ENCODE data around the gene SPOPL.

The SPOPL gene

GRCh38 chr2:138502255-138503086, 901 bp downstream of the SPOPL start:
- H3K27me3 Mint-ChIP-seq (ENCODE audit: low read depth): peaks cover 20% of the 10 kb centered on the region
- peaks cover 28% of the 10 kb centered on the region for H3K4me1 Mint-ChIP-seq (ENCODE audit: low read depth)
- DNase-seq (ENCODE audit: low spot score): no peak
- H3K9me3 Mint-ChIP-seq: no peaks in the 10 kb centered on the region
- H3K36me3 Mint-ChIP-seq (ENCODE audit: low read depth): peaks cover 1% of the 10 kb centered on the region
- H3K27ac Mint-ChIP-seq: peak overlapping the region; percentile 94
- H3K4me3 Mint-ChIP-seq: peak overlapping the region; percentile 94

- DNase-seq (ENCODE audit: low spot score): peak; percentile 13
- H3K9me3 Mint-ChIP-seq: no peaks in the 10 kb centered on the region
- peaks cover 1% of the 10 kb centered on the region for H3K36me3 Mint-ChIP-seq (ENCODE audit: low read depth)
- peak overlapping the region; percentile 53 for H3K27ac Mint-ChIP-seq
- peaks cover 20% of the 10 kb centered on the region for H3K27me3 Mint-ChIP-seq (ENCODE audit: low read depth)
- H3K4me1 Mint-ChIP-seq (ENCODE audit: low read depth): peaks cover 28% of the 10 kb centered on the region
- peak overlapping the region; percentile 94 for H3K4me3 Mint-ChIP-seq
Observed at GRCh38 chr2:138503087-138503442, 1.5 kb downstream of the SPOPL start.

GRCh38 chr2:138503652-138504051, 2.1 kb downstream of the SPOPL start:
- no peak overlapping the region for H3K27ac Mint-ChIP-seq
- H3K9me3 Mint-ChIP-seq: no peaks in the 10 kb centered on the region
- H3K4me3 Mint-ChIP-seq: peak overlapping the region; percentile 94
- peaks cover 2% of the 10 kb centered on the region for H3K36me3 Mint-ChIP-seq (ENCODE audit: low read depth)
- H3K4me1 Mint-ChIP-seq (ENCODE audit: low read depth): peaks cover 28% of the 10 kb centered on the region
- no peak for DNase-seq (ENCODE audit: low spot score)
- H3K27me3 Mint-ChIP-seq (ENCODE audit: low read depth): peaks cover 16% of the 10 kb centered on the region

- H3K4me1 Mint-ChIP-seq (ENCODE audit: low read depth): peaks cover 28% of the 10 kb centered on the region
- peaks cover 15% of the 10 kb centered on the region for H3K27me3 Mint-ChIP-seq (ENCODE audit: low read depth)
- H3K27ac Mint-ChIP-seq: no peak overlapping the region
- DNase-seq (ENCODE audit: low spot score): no peak
- H3K9me3 Mint-ChIP-seq: no peaks in the 10 kb centered on the region
- H3K4me3 Mint-ChIP-seq: peak overlapping the region; percentile 94
- peaks cover 3% of the 10 kb centered on the region for H3K36me3 Mint-ChIP-seq (ENCODE audit: low read depth)
Observed at GRCh38 chr2:138504092-138504491, 2.5 kb downstream of the SPOPL start.

GRCh38 chr2:138504546-138505235, 3.1 kb downstream of the SPOPL start:
- DNase-seq (ENCODE audit: low spot score): no peak
- peaks cover 28% of the 10 kb centered on the region for H3K4me1 Mint-ChIP-seq (ENCODE audit: low read depth)
- peak overlapping the region; percentile 94 for H3K4me3 Mint-ChIP-seq
- peaks cover 14% of the 10 kb centered on the region for H3K27me3 Mint-ChIP-seq (ENCODE audit: low read depth)
- no peaks in the 10 kb centered on the region for H3K9me3 Mint-ChIP-seq
- H3K36me3 Mint-ChIP-seq (ENCODE audit: low read depth): peaks cover 3% of the 10 kb centered on the region
- H3K27ac Mint-ChIP-seq: no peak overlapping the region

- peaks cover 28% of the 10 kb centered on the region for H3K4me1 Mint-ChIP-seq (ENCODE audit: low read depth)
- peaks cover 5% of the 10 kb centered on the region for H3K36me3 Mint-ChIP-seq (ENCODE audit: low read depth)
- H3K27me3 Mint-ChIP-seq (ENCODE audit: low read depth): peaks cover 7% of the 10 kb centered on the region
- no peaks in the 10 kb centered on the region for H3K9me3 Mint-ChIP-seq
- H3K4me3 Mint-ChIP-seq: no peak overlapping the region
- H3K27ac Mint-ChIP-seq: no peak overlapping the region
- no peak for DNase-seq (ENCODE audit: low spot score)
Observed at GRCh38 chr2:138507267-138507666, 5.7 kb downstream of the SPOPL start.

GRCh38 chr2:138510319-138510718, 8.7 kb downstream of the SPOPL start:
- H3K27me3 Mint-ChIP-seq (ENCODE audit: low read depth): peaks cover 14% of the 10 kb centered on the region
- no peak overlapping the region for H3K4me3 Mint-ChIP-seq
- peaks cover 5% of the 10 kb centered on the region for H3K9me3 Mint-ChIP-seq
- H3K4me1 Mint-ChIP-seq (ENCODE audit: low read depth): peaks cover 6% of the 10 kb centered on the region
- no peak for DNase-seq (ENCODE audit: low spot score)
- no peak overlapping the region for H3K27ac Mint-ChIP-seq
- H3K36me3 Mint-ChIP-seq (ENCODE audit: low read depth): peaks cover 7% of the 10 kb centered on the region

- DNase-seq (ENCODE audit: low spot score): no peak
- Mint-ChIP-seq H3K27ac (no peak overlapping the region), H3K4me3 (no peak overlapping the region), H3K36me3 (ENCODE audit: low read depth) (peaks cover 7% of the 10 kb centered on the region), H3K4me1 (ENCODE audit: low read depth) (peaks cover 11% of the 10 kb centered on the region), H3K9me3 (peaks cover 5% of the 10 kb centered on the region), H3K27me3 (ENCODE audit: low read depth) (peaks cover 19% of the 10 kb centered on the region)
Observed at GRCh38 chr2:138512672-138513071, 11.1 kb downstream of the SPOPL start.

- Mint-ChIP-seq H3K27me3 (ENCODE audit: low read depth) (peaks cover 19% of the 10 kb centered on the region), H3K27ac (no peak overlapping the region), H3K9me3 (peaks cover 5% of the 10 kb centered on the region), H3K4me1 (ENCODE audit: low read depth) (peaks cover 11% of the 10 kb centered on the region), H3K36me3 (ENCODE audit: low read depth) (peaks cover 5% of the 10 kb centered on the region), H3K4me3 (no peak overlapping the region)
- DNase-seq (ENCODE audit: low spot score): no peak
Observed at GRCh38 chr2:138514173-138514572, 12.6 kb downstream of the SPOPL start.

GRCh38 chr2:138515092-138515491, 13.5 kb downstream of the SPOPL start:
- H3K27me3 Mint-ChIP-seq (ENCODE audit: low read depth): peaks cover 19% of the 10 kb centered on the region
- no peak for DNase-seq (ENCODE audit: low spot score)
- no peak overlapping the region for H3K4me3 Mint-ChIP-seq
- H3K9me3 Mint-ChIP-seq: peaks cover 5% of the 10 kb centered on the region
- H3K36me3 Mint-ChIP-seq (ENCODE audit: low read depth): peaks cover 4% of the 10 kb centered on the region
- H3K4me1 Mint-ChIP-seq (ENCODE audit: low read depth): peaks cover 11% of the 10 kb centered on the region
- H3K27ac Mint-ChIP-seq: no peak overlapping the region

- no peak for DNase-seq (ENCODE audit: low spot score)
- no peak overlapping the region for H3K4me3 Mint-ChIP-seq
- peaks cover 11% of the 10 kb centered on the region for H3K4me1 Mint-ChIP-seq (ENCODE audit: low read depth)
- H3K27me3 Mint-ChIP-seq (ENCODE audit: low read depth): peaks cover 19% of the 10 kb centered on the region
- peaks cover 5% of the 10 kb centered on the region for H3K9me3 Mint-ChIP-seq
- H3K27ac Mint-ChIP-seq: no peak overlapping the region
- peaks cover 4% of the 10 kb centered on the region for H3K36me3 Mint-ChIP-seq (ENCODE audit: low read depth)
Observed at GRCh38 chr2:138516030-138516704, 14.6 kb downstream of the SPOPL start.

- H3K27ac Mint-ChIP-seq: no peak overlapping the region
- H3K27me3 Mint-ChIP-seq (ENCODE audit: low read depth): peaks cover 19% of the 10 kb centered on the region
- H3K36me3 Mint-ChIP-seq (ENCODE audit: low read depth): peaks cover 10% of the 10 kb centered on the region
- peaks cover 18% of the 10 kb centered on the region for H3K4me1 Mint-ChIP-seq (ENCODE audit: low read depth)
- peaks cover 10% of the 10 kb centered on the region for H3K9me3 Mint-ChIP-seq
- DNase-seq (ENCODE audit: low spot score): no peak
- no peak overlapping the region for H3K4me3 Mint-ChIP-seq
Observed at GRCh38 chr2:138518860-138519259, 17.3 kb downstream of the SPOPL start.

- Mint-ChIP-seq H3K4me1 (ENCODE audit: low read depth) (peaks cover 9% of the 10 kb centered on the region), H3K27ac (no peak overlapping the region), H3K4me3 (no peak overlapping the region), H3K27me3 (ENCODE audit: low read depth) (peaks cover 3% of the 10 kb centered on the region), H3K9me3 (peaks cover 19% of the 10 kb centered on the region), H3K36me3 (ENCODE audit: low read depth) (peaks cover 22% of the 10 kb centered on the region)
- DNase-seq (ENCODE audit: low spot score): no peak
Observed at GRCh38 chr2:138521821-138522220, 20.3 kb downstream of the SPOPL start.

GRCh38 chr2:138522556-138522955, 21.0 kb downstream of the SPOPL start:
- Mint-ChIP-seq H3K27me3 (ENCODE audit: low read depth) (no peaks in the 10 kb centered on the region), H3K36me3 (ENCODE audit: low read depth) (peaks cover 22% of the 10 kb centered on the region), H3K9me3 (peaks cover 19% of the 10 kb centered on the region), H3K27ac (no peak overlapping the region), H3K4me3 (no peak overlapping the region), H3K4me1 (ENCODE audit: low read depth) (peaks cover 9% of the 10 kb centered on the region)
- DNase-seq (ENCODE audit: low spot score): no peak
